Measurements from ENCODE around the gene NOTUM. TPM values are rescaled to one million over a fixed set of nuclear protein-coding genes. Genes with fewer than 3 reads are reported as not detected.

Gene NOTUM
- total RNA-seq, 1 experiment from 2014 or later = not detected

- BruUV-seq (replicated peaks) = no TSS peak
- no peaks in the 10 kb centered on the region for H3F3A ChIP-seq (ENCODE audit: low read length, unreplicated experiment)
- H3K79me2 ChIP-seq (ENCODE audit: low read length) = peaks cover 29% of the 10 kb centered on the region
- H3K36me3 ChIP-seq (ENCODE audit: low read depth, low read length) = no peaks in the 10 kb centered on the region
- no peak overlapping the region for H3K9ac ChIP-seq (ENCODE audit: low read length)
- H4K20me1 ChIP-seq (ENCODE audit: low read length) = no peaks in the 10 kb centered on the region
- no peak for ATAC-seq
- H2AFZ ChIP-seq (ENCODE audit: low read length) = no peak overlapping the region
- ChIA-PET CTCF (no interaction called here), POLR2A (ENCODE audit: unreplicated experiment) (no interaction called here)
- peaks cover 20% of the 10 kb centered on the region for H3K4me1 ChIP-seq (ENCODE audit: insufficient read depth, low read length)
- H3K4me3 ChIP-seq (ENCODE audit: low read length) = no peak overlapping the region
- H3K9me3 ChIP-seq (ENCODE audit: low read length) = no peaks in the 10 kb centered on the region
- no peaks in the 10 kb centered on the region for H3K27me3 ChIP-seq (ENCODE audit: low read length)
- no peak for TF ChIP-seq EZH2phosphoT487 (IDR thresholded peaks at IDR 0.05; ENCODE audit: borderline replicate concordance, low read length)
- TF ChIP-seq CTCF (conservative IDR thresholded peaks at IDR 0.05; ENCODE audit: low read depth, low read length) = no peak
- TF ChIP-seq EZH2 (IDR thresholded peaks at IDR 0.05; ENCODE audit: low read length, unreplicated experiment) = no peak
- intact Hi-C loops (cut with micrococcal nuclease) = no loop called here
- no peak overlapping the region for H3K27ac ChIP-seq (ENCODE audit: low read length)
- no peak overlapping the region for H3K4me2 ChIP-seq (ENCODE audit: low read length)
- no peaks in the 10 kb centered on the region for H3K9me2 ChIP-seq (replicated peaks; ENCODE audit: low read length)
- no peak for DNase-seq
Observed at GRCh38 chr17:81933178-81933699, 27.7 kb downstream of the NOTUM start.

- no peak for ATAC-seq
Observed at GRCh38 chr17:81932333-81932983, 28.5 kb downstream of the NOTUM start.

More at GRCh38 chr17:81932333-81932983, 28.5 kb downstream of the NOTUM start:
- ChIA-PET CTCF (no interaction called here), POLR2A (ENCODE audit: unreplicated experiment) (no interaction called here)
- Histone ChIP-seq H2AFZ (ENCODE audit: low read length) (no peak overlapping the region), H3K4me2 (ENCODE audit: low read length) (no peak overlapping the region), H3K27ac (ENCODE audit: low read length) (no peak overlapping the region), H3K9ac (ENCODE audit: low read length) (no peak overlapping the region), H3K9me3 (ENCODE audit: low read length) (no peaks in the 10 kb centered on the region), H3K79me2 (ENCODE audit: low read length) (peaks cover 31% of the 10 kb centered on the region), H3K9me2 (replicated peaks; ENCODE audit: low read length) (no peaks in the 10 kb centered on the region), H3K4me3 (ENCODE audit: low read length) (no peak overlapping the region), H3K27me3 (ENCODE audit: low read length) (no peaks in the 10 kb centered on the region), H3K36me3 (ENCODE audit: low read depth, low read length) (no peaks in the 10 kb centered on the region), H3K4me1 (ENCODE audit: insufficient read depth, low read length) (peaks cover 20% of the 10 kb centered on the region), H3F3A (ENCODE audit: low read length, unreplicated experiment) (no peaks in the 10 kb centered on the region), H4K20me1 (ENCODE audit: low read length) (no peaks in the 10 kb centered on the region)
- no peak for DNase-seq
- TF ChIP-seq EZH2phosphoT487 (IDR thresholded peaks at IDR 0.05; ENCODE audit: borderline replicate concordance, low read length) (no peak), EZH2 (IDR thresholded peaks at IDR 0.05; ENCODE audit: low read length, unreplicated experiment) (no peak), CTCF (conservative IDR thresholded peaks at IDR 0.05; ENCODE audit: low read depth, low read length) (no peak)
- intact Hi-C loops (cut with micrococcal nuclease) = no loop called here
- no TSS peak for BruUV-seq (replicated peaks)
